IPS-11a (cell line): Measurements from ENCODE around the gene AFG3L2.

Experiments used
- H3K4me3 ChIP-seq: one replicate; pipeline ENCODE4 v1.5.1; 2013; ENCODE audit warnings: low read depth, low read length, control low read depth

The AFG3L2 gene

DNA sequence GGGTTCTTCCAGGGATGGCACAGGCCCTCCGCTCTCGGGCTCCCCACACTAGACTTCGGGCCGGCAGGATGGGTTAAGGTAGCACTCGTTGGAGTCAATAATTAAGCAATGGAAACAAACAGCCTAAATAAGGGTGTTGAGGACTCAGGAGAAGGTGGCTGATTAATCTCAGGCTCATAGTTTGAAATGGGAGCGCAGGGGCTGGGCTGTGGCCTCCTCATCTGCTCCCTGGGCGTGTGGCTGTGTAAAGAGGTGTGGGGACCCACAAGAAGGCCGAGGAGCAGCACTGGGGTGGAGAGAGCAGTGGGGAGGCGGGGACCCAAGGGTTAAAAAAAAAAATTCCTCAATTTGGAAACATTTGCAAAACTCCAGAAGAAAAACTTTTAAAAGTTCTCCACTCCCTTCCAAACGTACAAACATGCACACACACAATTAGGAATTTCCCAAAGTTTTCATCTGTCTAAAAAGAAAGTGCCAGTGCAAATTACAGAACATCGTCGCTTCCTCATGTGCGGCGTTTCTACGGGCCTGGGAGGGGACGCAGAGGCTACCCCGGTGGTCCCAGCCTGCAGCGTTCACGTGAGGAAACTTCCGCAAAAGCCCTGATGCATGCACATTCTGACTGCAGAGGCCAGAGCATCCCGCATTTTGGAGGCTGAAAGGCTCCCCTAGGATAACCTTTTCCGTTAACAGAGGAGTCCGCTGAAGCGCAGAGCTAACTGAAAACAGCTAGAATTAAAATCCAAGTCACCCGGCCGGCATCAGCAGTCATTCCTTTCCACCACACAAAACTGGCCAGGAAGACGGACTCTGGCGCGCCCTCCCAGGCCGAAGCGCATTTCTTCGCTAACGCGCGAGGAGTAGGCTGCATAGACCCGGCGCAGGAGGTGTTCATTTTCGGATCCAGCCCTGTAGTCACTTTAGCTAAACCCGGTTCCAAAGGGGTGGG is 70.0 kb downstream of the AFG3L2 start:
- peak overlapping the region; percentile 40 for H3K4me3 ChIP-seq

DNA sequence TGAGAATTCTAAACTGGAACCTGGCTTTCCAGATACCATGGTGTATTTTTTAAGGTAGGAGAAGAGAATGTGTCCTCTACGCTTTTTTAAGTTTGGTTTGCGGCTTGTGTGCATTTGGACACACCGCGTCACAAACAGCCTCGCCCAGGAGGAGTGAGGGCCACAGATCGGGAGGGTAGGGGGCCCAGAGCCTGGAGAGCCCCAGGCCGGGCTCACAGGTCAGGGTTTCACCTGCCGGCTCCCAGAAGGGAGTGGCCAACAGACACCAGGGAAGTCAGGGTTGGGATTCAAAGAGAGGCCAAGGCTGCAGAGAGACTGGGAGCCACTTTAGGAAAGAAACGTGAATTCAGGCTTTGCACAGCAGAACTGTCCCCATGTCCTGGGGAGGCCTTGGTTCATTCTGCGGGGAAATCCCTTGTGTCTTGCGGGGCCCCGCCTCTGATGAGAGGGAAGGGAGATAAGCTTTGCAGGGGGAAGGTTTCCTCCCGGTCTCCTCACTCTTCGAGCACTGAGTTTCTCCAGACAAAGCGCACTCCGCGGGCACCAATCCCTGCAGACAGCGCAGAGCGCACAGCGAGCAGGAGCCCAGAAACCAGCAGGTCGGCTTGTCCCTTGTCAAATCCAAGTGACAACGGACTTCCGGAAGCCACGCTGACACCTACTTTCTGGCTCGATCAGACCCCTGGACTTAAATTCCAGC is 70.9 kb downstream of the AFG3L2 start:
- H3K4me3 ChIP-seq = no peak overlapping the region

DNA sequence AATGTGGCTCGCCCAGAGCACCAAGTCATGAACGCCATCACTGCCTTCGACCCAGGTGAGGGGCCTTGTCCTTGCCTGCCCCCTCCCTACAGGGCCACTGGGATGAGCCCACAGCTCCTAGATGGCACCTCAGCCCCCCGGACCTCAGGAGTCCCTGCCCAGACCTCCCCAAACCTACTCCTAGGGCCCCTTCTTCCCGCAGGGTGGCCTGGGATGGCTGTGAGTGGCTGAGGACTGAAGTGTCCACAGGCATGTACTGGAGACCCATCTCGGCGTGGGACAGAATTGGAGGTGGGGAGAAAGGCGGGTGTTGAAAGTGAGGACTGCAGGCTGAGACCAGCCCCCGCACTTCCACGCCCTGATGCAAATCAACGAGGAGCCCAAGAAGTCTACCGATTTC is 71.8 kb downstream of the AFG3L2 start:
- no peak overlapping the region for H3K4me3 ChIP-seq

DNA sequence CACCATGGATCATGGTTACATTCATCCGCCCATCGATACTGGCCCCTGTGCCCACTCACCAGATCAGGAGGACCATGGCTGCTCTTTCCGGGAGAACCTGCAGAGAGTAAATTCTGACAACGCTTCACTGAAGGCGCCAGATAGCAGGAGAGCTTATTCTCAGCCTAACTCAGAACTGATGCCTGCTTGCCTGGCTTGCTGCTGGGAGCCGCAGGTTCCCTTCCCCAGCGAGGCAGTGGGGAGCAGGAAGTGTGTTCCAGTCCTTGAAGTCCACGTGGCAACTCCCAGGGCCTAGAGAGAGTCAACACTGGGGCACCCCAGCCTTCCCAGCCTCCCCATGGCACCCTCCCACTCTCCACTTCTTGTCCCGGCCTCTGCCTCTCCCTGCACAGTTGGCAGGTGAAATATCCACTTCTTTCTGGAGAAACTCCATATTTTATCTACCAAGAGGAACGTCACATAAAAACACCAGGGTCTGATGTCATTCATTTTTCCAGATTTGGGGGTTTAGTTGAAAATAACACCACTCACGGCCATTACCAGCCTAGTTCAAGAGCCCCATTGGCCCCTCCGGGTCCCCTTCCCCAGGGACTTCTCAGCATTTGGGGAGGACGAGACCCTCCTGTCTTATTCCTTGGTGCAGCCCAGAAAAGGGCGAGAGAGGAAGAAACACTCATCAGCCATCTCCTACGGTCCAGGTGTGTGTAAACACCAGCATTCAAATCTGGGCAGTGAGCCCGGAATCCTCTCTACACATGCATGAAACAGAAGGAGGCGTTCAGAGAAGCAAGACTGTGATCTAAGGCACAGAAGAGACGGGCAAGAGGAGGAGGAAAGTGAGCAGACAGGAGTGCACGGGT is 72.4 kb downstream of the AFG3L2 start:
- no peak overlapping the region for H3K4me3 ChIP-seq

DNA sequence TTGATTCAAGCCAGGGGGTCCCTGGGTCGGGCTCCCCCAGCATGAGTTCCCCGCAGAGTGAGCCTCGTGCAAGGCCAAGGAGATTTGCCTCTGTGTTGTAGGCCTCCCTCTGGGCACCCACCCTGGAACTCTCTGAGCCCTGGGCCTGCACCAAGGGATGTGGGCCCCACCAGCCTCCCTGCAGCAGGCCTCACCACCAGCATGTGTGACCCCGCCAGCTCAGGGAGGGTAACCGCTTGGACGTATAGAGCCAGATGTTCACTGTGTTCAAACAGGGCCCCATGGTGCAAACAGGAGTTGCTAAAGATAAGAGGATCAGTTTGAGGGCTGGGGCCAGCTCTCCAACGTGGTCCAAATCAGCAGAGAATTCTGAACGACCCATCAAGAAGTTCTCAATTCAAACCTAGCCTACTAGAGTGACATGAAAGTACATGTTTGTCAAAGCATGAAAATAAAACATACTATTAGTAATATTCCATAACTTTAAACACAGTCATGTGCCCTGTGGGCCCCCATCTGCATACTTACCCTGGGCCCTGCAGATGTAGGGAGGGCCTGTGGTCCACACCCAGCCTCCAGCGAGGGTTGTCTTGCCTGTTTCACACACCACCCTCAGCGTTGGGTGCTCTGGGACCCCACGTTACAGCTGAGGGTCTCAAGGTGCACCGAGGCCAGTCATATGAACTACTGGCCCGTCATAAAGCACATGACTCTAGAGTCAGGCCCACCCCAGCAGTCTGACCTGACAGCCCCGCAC is 74.5 kb downstream of the AFG3L2 start:
- no peak overlapping the region for H3K4me3 ChIP-seq

DNA sequence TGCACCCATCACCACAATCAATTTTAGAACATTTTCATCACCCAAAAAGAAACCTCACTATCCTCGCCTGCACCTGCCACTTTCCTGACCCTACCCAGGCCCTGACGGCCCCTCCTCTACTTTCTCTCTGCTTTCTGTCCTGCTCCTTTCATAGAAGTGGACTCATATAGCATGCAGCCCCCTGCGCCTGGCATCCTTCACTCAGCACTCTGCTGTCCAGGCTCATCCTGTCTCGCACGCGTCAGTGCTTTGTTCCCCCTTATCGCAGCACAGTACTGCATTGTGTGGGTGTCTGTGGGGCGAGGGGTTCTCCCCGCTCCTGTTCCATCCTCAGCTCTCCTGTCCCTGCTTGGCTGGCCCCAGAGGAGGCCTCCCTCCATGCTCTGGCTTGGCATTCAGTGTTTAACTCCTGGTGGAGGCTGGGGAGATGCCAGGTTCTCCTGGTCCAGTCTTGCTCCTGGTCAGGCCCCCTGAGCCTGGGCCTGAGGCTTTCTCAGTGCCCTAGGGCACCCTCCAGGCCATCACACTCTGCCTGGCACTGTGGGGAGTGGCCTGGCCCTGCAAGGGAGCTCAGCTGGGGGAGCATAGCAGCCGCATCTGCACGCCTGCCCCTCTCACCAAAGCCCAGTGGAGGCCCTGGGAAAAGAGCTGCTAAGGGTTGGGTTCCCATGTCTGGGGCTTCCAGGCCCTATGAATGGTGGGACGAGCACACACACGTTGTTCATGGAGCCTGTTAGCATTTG is 75.6 kb downstream of the AFG3L2 start:
- no peak overlapping the region for H3K4me3 ChIP-seq

DNA sequence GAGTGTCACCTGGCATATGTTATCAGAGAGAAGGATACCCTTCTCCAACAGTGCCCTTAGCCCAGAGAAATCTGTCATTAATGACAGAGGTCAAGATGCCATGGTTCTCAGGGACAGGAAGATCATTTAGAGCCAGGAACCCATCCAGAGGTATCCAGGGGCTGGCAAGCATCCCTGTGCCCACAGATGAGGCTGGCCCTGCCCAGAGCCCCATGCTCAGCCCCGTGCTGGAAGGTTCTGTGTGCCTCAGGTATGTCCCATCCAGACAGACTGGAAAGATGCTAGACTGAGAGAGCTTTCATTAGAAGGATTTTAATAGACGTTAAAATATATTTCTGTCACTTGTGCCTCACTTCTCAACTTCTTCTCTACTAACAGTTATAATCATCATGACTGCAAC is 77.2 kb downstream of the AFG3L2 start:
- H3K4me3 ChIP-seq = no peak overlapping the region

DNA sequence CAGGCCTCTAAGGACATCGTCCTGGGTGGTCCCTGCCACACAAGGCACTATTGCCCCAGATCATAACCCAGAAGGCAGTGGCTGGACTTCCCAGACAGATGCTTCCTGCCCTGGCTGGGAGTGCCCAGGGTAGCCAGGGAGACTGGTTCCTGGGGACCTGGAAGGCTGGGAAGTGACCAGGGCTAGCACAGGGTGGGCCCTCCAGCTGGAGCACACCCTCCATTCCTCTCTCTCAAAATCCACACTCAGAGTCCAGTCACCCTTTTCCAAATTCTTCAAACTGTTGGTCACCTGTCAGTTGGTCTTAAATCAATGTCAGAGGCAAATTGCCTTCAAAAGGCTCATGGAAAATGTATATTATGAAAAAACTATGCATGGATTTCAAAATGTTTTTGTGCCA is 80.6 kb downstream of the AFG3L2 start:
- H3K4me3 ChIP-seq = no peak overlapping the region

DNA sequence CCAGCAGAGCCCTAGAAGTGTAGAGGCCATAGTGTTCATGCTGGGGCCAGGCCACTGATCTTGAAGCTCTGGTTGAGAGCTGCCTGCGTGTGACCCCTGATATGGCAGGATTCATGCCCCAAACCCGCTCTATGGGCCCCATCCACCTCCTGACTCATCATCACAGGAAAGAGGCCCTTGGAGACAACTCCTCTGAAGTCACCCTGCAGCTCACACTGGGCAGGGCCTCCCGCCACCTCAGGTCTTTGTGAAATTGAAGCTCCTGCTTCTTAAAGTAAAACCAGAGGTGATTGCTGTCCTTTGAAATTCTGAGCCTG is 81.0 kb downstream of the AFG3L2 start:
- H3K4me3 ChIP-seq = no peak overlapping the region

DNA sequence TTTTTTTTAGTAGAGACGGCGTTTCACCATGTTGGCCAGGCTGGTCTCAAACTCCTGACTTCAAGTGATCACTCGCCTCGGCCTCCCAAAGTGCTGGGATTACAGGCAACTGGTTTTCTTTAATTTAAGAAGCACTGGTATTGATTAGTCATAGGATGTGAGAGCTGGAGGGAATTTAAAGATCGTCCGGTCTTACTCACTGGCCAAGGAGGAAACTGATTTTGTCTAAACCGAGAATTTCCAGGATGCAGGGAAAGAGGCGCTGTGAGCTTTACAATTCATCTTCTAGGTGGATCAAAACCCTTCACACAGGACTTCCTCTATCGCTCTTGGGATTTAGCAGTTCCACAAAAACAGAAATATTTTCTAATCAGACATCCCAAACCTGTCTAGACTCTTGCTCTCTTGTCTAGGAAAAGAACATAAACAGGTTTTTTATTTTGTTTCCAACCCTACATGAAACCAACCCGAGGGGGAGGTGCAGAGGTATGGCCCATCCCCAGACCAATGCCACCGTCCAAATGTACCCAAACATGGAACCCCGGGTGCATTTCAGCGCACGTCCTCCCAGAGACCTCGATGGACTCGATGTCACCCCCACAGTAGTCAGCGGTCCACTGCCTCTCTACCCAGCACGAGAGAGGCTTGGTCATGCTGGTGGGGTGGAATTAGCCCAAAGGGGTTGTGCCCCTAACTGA is 81.5 kb downstream of the AFG3L2 start:
- no peak overlapping the region for H3K4me3 ChIP-seq

DNA sequence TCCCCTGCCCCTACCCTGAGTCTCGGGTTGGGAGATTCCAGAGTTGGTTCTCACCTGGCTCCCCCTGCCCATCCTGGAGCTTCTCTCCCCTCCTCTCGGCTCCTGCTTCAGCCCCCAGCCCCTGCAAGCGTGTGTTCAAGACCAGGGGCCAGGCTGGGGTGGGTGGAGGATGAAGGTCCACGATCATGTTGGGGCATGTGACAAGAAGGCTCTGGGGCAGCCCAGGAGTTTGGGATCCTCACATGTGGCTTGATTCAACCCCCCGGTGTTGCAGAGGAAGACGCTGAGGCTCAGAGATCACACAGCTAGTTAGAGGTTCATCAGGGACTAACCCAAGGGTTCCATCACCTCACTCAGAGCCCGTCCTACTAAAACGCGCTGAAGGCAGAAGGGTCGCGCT is 83.2 kb downstream of the AFG3L2 start:
- H3K4me3 ChIP-seq = no peak overlapping the region

DNA sequence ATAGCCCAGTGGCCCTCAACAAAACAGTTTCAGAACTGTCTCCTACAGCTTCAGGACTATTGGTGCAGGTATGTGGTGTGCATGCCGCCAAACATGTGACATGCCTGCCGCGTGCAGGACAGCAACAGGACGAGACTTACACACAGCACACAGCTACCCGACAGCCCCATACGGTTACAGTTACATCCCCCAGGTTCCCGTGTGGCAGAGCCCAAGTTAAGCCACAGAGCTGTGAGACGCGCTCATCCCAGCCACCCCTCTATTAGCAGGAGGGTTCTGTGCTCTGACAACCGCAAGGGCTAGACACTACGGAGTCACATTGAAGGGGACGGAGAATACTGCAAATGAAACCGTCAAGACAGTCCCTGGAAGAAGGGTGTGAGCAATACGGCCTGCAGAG is 85.3 kb downstream of the AFG3L2 start:
- no peak overlapping the region for H3K4me3 ChIP-seq

DNA sequence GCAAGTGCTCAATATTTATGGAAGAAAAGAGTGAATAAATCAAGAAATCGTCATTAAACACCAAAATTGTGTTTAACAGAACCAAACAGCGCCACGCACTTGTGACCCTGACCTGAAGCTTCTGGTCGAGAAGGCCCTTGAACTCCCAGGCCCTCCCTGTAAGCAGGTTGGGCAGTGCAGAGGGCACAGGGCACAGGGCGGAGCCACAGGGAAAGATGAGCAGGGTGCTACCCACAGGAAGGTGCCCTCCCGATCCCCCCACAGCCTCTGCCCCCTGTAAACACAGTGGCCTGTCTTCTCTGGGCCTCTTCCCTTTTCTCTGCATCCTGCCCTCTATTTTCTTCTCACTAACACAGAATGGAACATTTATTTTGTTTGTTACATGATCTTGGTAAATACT is 85.9 kb downstream of the AFG3L2 start:
- no peak overlapping the region for H3K4me3 ChIP-seq

DNA sequence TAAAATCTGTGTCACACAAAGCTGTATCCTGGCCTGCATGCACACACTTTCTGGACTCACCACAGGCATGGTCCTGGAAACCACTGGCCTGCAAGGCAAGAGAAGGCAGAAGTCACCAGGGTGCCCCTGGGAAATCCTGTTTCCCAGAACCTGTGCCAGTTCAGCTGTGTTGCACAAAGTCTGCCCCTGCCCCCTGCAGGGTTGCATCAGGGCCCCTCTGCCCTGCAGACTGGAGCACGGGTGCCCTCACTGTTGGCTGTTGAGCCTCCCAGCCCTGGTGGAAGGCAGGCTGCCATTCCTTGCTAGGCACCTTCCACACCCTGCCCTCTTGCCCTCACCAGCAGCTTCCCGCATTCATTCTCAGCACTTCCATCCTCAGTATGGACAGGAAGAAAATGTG is 86.9 kb downstream of the AFG3L2 start:
- no peak overlapping the region for H3K4me3 ChIP-seq

DNA sequence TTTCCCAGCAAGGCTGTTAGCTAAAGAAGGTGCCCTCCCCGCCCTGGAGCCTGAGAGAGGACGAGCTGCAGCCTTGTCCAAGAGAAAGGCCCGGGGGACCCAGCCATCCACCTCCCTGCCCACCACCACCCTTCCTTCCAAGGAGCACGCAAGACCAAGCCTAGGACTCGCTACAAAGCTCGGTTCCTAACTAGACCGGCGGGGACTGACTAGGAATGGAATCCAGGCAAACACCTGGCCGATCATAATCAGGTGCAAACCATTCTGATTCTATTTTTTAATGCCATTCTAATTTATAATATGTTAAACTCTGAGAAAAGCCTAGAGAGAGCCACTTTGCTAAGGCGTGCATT is 88.6 kb downstream of the AFG3L2 start:
- peak overlapping the region; percentile 43 for H3K4me3 ChIP-seq

DNA sequence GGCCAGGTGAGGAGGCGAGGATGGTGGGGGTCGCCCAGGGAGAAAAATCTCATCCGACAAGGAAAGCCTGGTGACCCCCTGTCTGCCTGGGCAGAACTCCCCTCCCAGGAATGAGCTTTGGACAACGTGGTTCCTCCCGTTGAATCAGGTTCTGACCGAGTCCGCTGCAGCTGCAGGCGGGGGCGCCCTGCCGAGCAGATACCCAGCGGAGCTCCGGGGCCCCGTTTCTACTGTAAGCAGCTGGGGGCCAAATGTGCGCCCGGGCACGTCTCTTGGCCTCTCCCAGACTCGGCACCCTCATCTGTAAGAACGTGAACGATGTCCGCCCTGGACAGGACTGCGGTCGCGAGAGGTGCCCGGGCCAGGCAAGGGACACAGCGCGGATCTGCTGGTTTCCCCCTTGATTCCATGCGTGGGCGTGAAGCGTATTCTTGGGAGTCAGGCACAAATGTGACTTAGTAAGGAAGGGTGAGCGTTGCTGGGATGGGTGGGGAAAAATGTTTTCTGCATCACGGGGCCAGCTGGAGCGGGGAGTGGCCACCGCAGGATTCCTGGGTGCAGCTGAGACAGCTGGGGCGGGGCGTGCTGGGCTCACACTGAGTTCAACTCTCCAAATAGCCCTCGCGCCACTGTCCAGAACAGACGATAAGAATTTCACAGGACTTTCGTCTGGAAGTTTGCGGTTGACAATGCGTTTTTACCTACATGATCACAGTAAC is 89.2 kb downstream of the AFG3L2 start:
- peak overlapping the region; percentile 43 for H3K4me3 ChIP-seq

DNA sequence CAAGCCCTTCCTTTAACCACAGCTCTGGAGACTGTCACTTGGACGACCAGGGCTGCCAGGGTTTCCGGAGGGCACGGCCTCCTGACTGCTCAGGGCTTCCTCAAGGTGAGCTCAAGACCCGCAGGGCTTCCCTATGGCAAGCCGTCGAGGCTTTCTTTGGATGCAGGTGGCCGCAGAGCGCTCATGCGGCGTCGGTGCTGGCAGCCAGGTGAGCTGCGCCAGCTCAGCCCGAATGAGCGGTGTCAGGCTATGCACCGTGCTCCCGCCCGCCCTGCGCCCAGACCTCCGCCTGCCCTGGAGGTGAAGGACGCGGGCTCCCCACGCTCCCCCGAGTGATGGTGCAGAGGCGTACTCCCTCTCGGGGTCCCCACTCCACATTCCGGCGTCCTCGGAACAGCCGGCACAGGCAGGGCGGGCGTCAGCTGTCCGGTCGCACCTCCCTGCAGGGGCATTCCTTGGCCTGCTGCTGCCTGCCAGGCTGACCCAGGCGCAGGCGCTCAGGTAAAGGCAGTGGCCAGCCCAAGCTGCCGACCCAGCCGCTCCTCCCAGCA is 89.8 kb downstream of the AFG3L2 start:
- H3K4me3 ChIP-seq = peak overlapping the region; percentile 43

DNA sequence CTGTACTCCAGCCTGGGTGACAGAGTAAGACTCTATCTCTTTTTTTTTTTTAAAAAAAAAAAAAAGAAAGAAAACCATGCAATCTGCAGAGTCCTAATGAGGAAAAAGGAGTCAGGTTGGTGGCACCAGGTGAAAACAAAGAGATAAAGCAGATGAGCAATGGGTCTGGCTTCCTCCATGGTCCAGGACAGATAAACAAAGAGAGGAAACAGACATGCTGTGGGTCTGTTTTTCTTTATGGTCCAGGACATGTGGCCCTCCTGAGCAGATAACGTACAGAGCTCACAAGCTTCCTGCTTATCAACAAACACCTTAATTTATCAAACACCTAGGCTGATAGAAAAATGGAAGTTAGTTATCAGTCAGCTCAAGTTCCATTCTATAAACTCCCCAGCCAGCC is 93.4 kb downstream of the AFG3L2 start:
- H3K4me3 ChIP-seq = no peak overlapping the region

DNA sequence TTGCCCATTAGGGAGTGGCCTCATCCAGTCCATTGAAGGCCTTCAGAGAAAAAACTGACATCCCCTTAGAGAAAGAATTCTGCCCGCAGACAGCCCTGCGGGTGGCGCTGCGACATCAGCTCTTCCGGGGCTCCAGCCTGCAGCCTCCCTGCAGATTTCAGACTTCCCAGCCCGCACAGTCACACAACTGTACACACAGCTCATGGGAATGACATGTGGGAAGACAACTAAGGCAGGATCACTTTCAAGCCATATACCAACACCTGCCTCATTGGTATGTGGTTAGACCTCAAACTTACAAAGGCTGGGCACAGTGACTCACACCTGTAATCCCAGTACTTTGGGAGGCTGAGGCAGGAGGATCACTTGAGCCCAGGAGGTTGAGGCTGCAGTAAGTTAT is 93.8 kb downstream of the AFG3L2 start:
- no peak overlapping the region for H3K4me3 ChIP-seq
